ENCODE measurements around the gene NPHP1.
"Not testable (repeated sequence)": the region's sequence is repeated elsewhere in the genome, so short reads cannot be mapped to it uniquely, and the experiment has no call there.

NPHP1 gene

DNA sequence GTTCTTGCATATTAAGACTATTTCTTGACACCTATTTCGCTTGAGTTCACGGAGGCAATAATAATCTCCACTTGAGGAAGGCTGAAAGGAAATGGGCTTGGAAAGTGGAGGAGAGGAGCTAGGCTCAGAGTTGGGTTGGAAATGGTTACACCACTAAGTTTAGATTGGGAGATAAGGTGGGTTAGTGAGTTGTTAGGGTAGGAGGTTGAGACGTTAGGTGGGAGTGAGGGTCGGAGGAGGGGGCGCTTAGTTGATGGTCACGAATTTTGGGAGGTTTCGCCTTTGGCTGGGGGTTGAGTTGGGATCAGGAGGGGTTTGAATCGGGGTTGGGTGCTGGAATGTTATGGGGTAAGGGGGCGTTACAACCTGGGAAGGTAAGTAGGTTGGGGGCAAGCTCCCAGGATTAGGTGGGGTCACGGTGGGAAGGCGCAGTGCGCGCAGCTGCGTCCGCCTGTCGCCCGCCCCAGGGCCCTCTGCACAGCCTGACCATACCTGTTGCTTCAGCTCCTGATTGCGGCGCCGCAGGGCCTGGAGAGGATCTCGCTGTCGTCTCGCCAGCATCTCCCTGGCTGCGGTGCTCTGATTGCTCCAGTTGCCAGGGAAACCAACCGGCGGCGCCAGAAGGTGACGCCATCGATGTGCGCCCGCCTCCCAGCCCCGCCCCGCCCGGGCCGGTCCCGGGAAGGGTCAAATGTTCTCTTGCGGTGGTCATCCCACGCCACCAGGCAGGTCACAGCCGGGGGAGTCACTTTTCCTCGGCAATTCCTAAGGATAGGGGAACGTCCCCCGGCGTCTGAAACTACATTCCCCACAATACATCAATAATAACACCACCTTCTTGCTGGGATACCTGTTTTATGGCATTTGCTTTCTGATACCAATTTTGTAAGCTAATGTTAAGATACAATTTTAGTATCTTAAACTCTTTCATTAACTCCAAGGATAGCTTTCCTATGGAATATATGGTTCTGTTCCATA lies at the start of gene NPHP1:
Gene NPHP1 (minus strand): TSS at position 606 of the 978 bp plus-strand sequence. CDS start 45 bp downstream, at position 561.
- in situ Hi-C loops (cut with HindIII; ENCODE audit: low sequenced_read_pairs) = no loop called here

DNA sequence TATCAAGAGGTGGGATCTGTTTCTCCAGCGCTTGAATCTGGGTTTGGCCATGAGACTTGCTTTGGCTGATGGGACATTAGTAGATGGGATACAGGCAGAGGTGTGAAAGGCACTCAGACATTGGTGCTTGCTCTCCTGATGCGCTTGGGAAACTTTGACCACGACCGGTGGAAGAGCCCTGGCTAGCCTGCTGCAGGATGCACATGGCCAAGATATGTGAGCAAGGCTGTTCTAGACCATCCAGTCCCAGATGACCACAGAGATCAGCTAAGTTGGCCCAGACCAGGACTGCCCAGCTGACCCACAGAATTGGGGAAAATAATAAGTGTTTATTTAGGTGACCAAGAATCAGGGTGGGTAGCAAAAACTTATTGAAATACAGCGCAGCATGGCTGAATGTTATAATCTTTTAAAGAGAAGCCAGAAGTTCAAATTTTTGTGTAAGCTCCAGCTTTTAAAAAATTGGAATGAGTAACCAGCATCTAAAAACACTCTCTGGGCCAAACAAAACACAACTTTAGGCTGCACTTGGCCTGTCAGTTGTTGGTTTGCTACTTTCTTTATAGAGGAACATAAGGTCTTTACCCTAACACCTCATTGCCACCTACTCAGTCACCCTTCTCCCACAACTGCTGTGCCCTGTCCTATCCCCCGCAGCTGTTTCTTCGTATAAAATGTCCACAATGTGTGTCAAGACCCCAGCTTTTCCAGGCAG lies 43.4 kb upstream of the NPHP1 start:
- in situ Hi-C loops (cut with HindIII; ENCODE audit: low sequenced_read_pairs) = not testable (repeated sequence)

DNA sequence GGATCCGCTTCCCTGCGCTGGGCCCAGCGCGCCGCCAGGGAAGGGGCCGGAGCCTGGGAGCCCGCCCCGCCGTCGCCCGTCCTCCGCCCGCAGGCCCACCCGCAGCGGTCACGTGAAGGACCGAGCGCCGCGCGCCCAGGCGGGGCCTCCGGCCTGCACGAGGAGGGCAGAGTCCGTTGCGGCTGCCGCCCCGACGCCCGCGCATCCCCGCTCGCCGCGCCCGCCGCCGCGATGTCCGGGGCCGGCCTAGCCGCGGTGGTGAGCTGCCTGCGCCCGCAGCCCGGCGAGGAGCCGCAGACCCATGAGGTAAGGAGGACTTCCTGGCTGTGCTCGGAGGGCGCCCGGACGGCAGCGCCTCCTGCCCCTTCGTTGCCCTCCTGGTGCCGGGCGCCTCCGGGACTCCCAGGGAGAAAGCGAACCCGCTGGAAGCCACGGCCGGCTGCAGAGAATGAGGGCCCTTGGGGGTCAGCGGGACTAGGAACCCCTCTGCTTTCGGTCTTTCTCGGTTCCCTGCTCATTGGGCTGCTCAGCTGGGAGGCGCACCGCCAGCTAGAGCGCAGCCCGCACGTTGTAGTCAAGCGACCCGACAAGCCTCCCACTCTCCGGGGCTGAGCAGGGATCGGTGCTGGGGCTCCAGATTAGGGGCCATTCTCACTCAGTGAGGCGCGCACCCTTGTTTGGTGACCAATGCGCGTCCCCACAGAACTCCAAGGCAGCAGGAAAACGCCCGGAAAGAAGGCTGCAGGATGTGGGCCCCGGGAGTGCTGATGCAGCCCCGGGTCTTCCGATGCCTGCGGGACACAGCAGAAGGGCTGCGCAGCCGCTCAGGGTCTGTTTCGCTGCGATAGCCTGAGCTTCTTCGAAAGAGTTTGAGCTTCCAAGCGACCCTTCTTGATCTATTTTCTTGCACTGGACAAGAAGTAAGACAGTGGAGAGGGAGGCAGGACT lies 40.9 kb upstream of the NPHP1 start:
- in situ Hi-C loops (cut with HindIII; ENCODE audit: low sequenced_read_pairs) = not testable (repeated sequence)

DNA sequence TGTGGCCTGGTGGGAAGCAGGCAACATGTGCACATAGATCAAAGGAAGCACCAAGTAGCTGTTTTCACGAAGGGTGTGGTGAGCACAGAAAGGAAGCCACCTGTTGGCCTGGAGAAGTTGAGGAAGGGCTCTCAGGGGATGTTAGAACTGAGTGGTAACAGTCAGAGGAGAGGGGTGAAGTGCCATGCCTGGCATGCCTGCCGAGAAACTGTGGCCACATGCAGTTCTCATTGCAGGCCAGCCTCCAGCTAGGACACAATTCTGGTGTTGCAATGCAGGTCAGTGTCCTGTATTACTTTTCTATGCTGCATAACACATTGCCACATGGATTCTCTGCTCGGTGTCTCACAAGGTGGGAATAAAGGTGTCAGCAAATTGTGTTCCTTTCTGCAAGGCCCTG lies 38.5 kb upstream of the NPHP1 start:
- in situ Hi-C loops (cut with HindIII; ENCODE audit: low sequenced_read_pairs) = not testable (repeated sequence)

DNA sequence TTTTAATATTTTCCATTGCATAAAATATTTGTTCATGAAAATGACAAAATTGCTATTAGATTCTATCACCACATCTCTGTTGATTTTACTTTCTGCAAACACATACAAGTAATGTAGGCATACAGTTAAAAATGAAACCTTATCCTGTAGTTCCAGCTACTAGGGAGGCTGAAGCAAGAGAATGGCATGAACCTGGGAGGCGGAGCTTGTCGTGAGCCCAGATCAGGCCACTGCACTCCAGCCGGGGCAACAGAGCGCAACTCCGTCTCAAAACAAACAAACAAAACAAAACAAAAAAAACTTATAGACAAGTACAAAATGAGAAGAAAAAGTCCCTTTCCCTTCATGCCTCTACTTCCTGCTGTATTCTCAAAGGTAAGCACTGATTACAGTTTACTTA lies 29.7 kb upstream of the NPHP1 start:
- in situ Hi-C loops (cut with HindIII; ENCODE audit: low sequenced_read_pairs) = not testable (repeated sequence)

DNA sequence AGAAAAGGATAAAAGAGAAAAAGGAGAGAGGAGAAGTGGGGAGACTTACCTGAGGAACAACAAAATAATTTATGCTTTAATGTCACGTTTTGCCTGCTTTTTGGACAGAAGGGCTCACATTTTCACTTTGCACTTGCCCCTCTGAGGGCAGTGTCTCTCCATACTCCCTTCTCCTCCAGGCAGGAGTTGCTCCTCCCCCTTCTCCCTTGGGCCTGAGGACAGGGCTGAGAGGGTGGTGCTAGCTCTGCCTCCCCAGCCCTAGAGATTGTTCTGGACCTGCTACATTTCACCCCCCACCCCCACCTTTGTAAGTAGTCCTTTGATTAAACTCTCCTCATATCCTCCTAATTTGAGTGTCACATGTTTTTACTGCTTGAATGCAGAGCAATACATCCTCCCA lies 25.1 kb upstream of the NPHP1 start:
- in situ Hi-C loops (cut with HindIII; ENCODE audit: low sequenced_read_pairs) = not testable (repeated sequence)

DNA sequence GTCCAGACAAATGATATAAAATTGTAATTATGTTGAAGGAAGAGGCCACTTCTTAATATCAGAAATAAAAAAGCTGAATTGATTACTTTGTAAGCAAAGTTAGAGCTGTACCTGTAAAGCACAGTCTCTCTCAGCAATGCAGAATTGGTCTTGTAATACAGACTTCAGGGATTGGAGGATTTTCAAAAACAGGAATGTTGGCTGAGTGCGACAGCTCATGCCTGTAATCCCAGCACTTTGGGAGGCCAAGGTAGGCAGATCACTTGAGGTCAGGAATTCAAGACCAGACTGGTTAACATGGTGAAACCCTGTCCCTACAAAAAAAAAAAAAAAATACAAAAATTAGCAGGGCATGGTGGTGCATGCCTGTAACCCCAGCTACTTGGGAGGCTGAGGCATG lies 17.8 kb upstream of the NPHP1 start:
- in situ Hi-C loops (cut with HindIII; ENCODE audit: low sequenced_read_pairs) = not testable (repeated sequence)

DNA sequence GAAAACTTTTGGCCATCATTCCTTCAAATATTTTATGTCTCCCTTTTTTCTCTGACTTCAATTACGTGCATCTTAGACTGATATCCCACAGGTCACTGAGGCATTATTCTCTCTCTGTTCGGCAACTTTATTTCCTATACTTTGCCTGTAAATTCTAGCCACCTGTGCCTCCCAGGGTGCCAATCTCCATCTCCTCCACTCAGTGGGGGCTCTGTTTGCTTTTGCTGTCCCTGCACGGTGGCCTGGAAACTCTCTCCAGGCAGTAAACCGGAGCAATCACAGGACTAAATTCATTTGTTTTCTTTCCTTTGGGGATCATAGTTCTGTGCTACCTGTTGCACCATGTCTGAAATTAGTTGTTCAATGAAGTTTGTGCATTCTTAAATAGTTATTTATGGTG lies 17.1 kb upstream of the NPHP1 start:
- in situ Hi-C loops (cut with HindIII; ENCODE audit: low sequenced_read_pairs) = no loop called here

DNA sequence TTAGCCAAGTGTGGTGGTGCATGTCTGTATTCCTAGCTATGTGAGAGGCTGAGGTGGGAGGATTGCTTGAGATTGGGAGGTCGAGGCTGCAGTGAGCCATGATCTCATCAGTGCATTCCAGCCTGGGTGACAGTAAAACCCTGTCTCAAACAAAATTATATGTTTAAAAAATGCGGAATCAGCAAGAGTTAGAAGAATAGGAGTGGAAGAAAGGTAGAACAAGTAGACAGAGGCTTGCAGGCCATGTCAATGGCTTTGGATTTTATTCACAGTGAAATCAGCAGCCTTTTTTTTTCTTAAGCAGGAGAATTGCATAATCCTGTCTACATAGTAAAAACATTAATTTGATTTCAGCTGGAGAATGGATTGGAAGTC lies 15.4 kb upstream of the NPHP1 start:
- in situ Hi-C loops (cut with HindIII; ENCODE audit: low sequenced_read_pairs) = no loop called here

DNA sequence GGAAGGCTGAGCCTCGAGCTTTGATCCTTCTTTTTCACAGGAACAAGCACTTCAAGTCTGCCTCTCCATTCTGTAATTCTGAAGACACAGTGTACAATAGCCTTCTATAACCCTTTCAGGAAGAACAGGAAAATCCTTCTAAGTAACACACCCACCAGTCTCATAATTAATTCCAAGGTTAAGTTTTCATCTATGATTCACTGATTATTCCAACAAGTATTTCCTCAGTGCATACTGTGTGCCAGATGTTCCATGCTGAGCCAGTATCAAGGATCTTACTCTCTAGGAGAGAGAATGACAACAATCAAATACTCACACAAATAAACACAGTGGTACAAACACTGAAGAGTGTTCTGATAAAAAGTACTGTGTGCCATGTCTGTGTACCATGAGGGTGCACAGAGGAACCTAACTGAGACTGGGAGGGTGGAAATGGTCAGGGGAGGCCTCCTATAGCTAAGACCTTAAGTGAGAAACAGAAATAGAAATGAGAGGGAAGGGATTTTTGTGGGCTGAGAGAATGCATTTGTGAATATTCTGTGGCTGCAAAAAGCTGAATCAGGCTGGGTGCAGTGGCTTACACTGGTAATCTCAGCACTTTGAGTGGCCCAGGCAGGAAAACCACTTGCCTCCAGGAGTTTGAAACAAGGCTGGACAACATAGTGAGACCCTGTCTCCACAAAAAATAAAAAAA lies 14.8 kb upstream of the NPHP1 start:
- in situ Hi-C loops (cut with HindIII; ENCODE audit: low sequenced_read_pairs) = no loop called here

DNA sequence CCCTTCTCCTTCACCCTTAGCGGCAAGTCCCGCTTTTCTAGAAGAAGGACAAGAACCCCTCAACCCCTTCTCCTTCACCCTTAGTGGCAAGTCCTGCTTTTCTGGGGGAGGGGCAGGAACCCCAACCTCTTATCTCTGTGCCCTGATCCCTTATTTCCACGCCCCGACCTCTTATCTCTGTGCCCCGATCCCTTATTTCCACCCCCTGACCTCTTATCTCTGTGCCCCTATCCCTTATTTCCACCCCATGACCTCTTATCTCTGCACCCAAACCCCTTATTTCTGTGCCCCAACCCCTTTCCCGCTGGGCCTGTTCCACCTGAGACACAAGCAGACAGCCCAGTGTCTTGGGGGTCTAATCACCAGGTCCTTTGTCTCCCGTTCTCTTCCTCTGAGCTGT lies 14.1 kb upstream of the NPHP1 start:
- in situ Hi-C loops (cut with HindIII; ENCODE audit: low sequenced_read_pairs) = not testable (repeated sequence)

DNA sequence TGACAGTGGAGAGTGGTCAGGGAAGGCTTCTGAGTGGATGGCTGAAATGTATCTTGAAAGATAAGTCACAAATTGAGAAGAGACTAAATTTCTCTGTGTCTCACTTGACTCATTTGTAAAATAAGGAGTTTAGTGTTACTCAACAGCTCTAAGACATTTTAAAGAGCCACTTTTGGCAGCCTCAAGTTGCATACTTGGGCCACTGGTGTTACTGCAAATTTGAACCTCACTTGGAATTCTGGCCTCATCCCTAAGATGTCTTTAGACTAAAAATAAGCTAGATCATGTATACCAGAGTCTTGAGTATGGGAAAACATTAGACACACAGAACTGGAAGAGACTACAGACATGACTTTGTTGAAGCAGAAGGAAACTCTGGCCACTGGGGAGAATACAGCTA lies 12.0 kb upstream of the NPHP1 start:
- in situ Hi-C loops (cut with HindIII; ENCODE audit: low sequenced_read_pairs) = no loop called here

DNA sequence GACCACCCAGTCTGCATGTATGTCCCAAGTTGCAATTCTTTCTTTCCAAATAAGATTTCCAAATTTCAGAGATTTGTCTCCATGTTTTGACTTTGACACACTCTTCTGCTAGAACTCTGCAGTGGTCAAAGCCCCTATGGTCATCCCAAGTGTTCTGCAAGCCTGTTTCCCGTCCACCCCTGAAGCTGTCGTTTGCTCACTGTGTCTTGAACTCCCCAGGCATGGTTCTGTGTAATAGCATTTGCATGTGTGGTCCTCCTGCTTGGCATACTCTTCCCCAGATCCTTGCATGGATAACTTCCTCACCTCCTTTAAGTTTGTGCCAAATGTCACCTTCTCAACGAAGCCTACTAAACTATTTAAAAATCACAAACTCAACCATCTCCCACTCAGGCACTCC lies 11.4 kb upstream of the NPHP1 start:
- in situ Hi-C loops (cut with HindIII; ENCODE audit: low sequenced_read_pairs) = no loop called here

DNA sequence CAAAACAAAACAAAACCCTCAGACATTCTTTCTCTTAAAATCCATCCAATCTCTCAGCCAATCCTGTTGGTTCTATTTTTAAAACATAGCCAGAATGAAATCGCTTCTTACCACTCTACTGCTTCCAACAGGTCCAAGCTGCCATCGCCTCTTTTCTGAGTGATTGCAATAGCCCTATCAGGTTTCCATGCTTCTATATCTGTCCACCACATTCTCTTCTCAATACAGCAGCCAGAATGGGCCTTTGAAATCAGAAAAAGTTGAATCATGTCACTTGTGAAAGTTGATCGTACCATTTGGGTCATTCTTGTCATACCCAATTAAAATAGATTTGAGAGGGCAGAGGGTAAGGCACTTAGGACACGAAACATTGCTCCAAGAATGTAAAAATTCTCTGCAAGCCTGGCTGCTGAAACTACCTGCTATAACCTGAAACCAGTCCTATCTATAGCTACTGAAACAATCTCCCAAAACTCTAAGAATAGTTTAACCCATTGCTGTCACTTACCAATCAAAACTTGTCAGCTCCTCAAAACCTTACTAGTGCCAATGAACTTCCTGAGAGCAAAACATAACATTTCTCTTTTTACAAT lies 10.8 kb upstream of the NPHP1 start:
- in situ Hi-C loops (cut with HindIII; ENCODE audit: low sequenced_read_pairs) = no loop called here

DNA sequence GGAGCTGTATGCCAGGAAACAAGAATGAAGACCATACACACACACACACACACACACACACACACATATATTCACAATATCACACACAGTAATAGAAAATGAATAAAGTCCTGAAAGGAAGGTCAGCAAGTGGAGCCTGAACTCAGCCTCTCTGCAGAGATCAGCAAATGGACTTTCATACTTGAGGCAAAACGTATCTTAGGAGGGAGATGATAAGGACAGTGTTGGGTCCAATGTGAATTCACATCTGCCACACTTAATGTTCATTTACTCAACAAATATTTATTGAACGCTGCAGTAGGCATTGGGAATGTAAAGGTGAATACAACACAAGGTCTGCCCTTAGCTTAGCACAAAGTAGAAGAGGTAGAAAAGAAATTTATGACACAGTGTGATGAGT lies 10.3 kb upstream of the NPHP1 start:
- in situ Hi-C loops (cut with HindIII; ENCODE audit: low sequenced_read_pairs) = no loop called here

DNA sequence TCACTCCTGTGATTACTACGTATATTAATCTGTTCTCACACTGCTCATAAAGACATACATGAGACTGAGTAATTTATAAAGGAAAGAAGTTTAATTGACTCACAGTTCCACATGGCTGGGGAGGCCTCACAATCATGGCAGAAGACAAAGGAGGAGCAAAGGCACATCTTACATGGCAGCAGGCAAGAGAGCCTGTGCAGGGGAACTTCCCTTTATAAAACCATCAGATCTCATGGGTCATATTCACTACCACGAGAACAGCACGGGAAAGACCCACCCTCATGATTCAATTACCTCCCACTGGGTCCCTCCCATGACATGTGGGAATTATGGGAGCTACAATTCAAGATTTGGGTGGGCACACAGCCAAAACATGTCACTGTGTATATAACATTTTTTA lies 8.7 kb upstream of the NPHP1 start:
- in situ Hi-C loops (cut with HindIII; ENCODE audit: low sequenced_read_pairs) = not testable (repeated sequence)

DNA sequence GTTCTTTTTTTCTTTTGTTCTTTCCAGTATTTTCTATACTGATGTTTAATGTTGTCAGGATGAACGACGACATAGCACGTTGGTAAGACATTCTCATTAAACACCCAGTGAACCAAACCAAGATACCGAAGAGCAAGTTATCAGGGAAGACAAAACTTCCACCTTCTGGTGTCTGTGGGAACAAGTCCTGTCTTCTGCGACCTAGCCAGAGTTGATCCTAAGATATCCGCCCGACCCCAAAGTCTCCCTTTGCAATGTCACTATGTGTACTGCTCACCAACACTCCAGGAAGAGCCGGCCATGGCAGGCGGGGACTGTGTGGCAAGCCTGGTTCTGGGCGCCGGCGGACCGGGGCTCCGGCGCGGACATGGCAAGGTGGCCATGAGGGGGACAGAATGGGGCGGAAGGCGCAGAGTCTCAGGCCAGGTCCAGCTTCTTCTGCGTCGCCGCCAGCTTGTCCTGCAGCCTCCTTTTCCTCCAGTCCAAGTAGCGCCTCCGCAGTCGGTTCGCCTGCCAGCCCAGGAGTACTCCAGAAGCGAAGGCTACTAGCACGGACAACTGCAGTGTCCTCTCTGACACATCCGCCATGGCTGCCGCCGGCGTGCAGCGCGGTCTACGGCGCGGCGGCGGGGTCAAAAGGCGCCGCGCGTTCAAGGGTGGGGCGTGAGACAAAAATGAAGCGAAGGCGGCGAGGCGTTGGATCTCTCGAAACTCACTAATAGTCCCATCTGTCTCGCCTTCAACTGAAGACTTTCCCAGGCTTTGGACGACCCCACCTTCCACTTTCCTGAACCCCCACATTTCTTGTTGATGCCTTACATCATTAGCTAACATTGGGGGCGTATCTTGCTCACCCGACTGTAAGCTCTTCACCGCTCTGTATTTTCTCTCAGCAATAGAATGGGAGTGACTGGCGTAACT lies 7.4 kb upstream of the NPHP1 start, which contains the start of gene MTLN:
Gene MTLN (minus strand): TSS at position 610 of the 921 bp plus-strand sequence. CDS start 22 bp downstream, at position 588.
- in situ Hi-C loops (cut with HindIII; ENCODE audit: low sequenced_read_pairs) = no loop called here

DNA sequence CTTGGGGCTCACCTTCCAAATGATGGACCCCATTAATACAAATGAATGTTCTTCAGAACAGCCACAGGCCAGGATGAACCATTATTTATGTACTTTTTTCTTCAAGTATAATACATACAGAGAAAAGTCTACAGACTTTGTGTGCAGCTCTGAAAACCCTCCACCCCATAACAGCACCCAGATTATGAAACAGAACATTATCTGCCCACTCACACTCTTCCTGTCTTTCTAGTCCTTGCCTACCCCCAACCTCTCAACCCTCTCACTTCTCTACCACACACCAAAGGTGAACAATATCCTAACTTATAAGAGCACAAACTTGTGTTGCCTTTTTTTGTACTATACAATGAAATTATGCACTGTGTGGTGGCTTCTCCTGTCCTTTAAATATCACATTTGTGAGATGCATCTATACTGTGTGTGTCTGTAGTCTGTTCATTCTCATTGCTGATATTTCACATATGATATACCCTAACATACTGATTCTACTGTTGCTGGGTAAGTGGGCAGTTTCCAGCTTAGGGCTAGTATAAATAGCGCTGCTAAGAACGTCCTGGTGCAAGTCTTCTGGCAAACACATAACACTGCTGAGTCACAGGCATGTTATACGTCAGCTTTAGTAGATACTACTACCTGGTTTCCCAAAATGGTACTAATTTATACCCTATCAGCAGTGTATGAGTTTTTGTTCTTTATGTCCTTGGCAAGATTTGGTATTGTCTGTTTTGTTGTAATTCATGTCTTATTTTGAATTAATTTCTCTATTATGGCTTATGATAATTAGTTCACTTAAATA lies 1.0 kb upstream of the NPHP1 start:
- in situ Hi-C loops (cut with HindIII; ENCODE audit: low sequenced_read_pairs) = no loop called here
